ENCODE measurements around the gene TMED4. TPM values are rescaled to one million over a fixed set of nuclear protein-coding genes. Genes with fewer than 3 reads are reported as not detected.

Gene TMED4
- total RNA-seq, 1 donor from 2014 or later = 61.9 TPM

GRCh38 chr7:44621034-44621749, 39.2 kb upstream of the TMED4 start:
- Histone ChIP-seq H3K9me3 (replicated peaks) (no peaks in the 10 kb centered on the region), H3K27me3 (ENCODE audit: low read depth) (no peaks in the 10 kb centered on the region), H3K4me1 (peaks cover 97% of the 10 kb centered on the region), H3K27ac (replicated peaks) (peak overlapping the region; percentile 71), H3K4me3 (no peak overlapping the region), H3K36me3 (peaks cover 17% of the 10 kb centered on the region)
- intact Hi-C loops (cut with micrococcal nuclease) = no loop called here
- no peak for DNase-seq
- TF ChIP-seq CTCF (IDR thresholded peaks at IDR 0.05; ENCODE audit: borderline replicate concordance) = no peak

GRCh38 chr7:44618753-44619152, 36.7 kb upstream of the TMED4 start:
- Histone ChIP-seq H3K27me3 (ENCODE audit: low read depth) (no peaks in the 10 kb centered on the region), H3K9me3 (replicated peaks) (no peaks in the 10 kb centered on the region), H3K4me3 (no peak overlapping the region), H3K27ac (replicated peaks) (peak overlapping the region; percentile 39), H3K36me3 (no peaks in the 10 kb centered on the region), H3K4me1 (peaks cover 99% of the 10 kb centered on the region)
- TF ChIP-seq CTCF (IDR thresholded peaks at IDR 0.05; ENCODE audit: borderline replicate concordance) = no peak
- intact Hi-C loops (cut with micrococcal nuclease) = no loop called here
- DNase-seq = no peak

- Histone ChIP-seq H3K9me3 (replicated peaks) (no peaks in the 10 kb centered on the region), H3K27ac (replicated peaks) (peak overlapping the region; percentile 45), H3K4me1 (peaks cover 97% of the 10 kb centered on the region), H3K4me3 (no peak overlapping the region), H3K27me3 (ENCODE audit: low read depth) (no peaks in the 10 kb centered on the region), H3K36me3 (no peaks in the 10 kb centered on the region)
- no peak for TF ChIP-seq CTCF (IDR thresholded peaks at IDR 0.05; ENCODE audit: borderline replicate concordance)
- intact Hi-C loops (cut with micrococcal nuclease) = no loop called here
- no peak for DNase-seq
These were observed 36.0 kb upstream of the TMED4 start for GRCh38 chr7:44618045-44618444.

- intact Hi-C loops (cut with micrococcal nuclease) = no loop called here
- Histone ChIP-seq H3K27ac (replicated peaks) (peak overlapping the region; percentile 45), H3K9me3 (replicated peaks) (no peaks in the 10 kb centered on the region), H3K27me3 (ENCODE audit: low read depth) (no peaks in the 10 kb centered on the region), H3K36me3 (no peaks in the 10 kb centered on the region), H3K4me1 (peaks cover 97% of the 10 kb centered on the region), H3K4me3 (no peak overlapping the region)
- no peak for TF ChIP-seq CTCF (IDR thresholded peaks at IDR 0.05; ENCODE audit: borderline replicate concordance)
- DNase-seq = no peak
These were observed 35.3 kb upstream of the TMED4 start for GRCh38 chr7:44617225-44617890.

- no peak overlapping the region for H3K4me3 ChIP-seq
- H3K27ac ChIP-seq (replicated peaks) = peak overlapping the region; percentile 52
- DNase-seq = no peak
- H3K4me1 ChIP-seq = peaks cover 94% of the 10 kb centered on the region
- no peaks in the 10 kb centered on the region for H3K27me3 ChIP-seq (ENCODE audit: low read depth)
- intact Hi-C loops (cut with micrococcal nuclease) = no loop called here
- TF ChIP-seq CTCF (IDR thresholded peaks at IDR 0.05; ENCODE audit: borderline replicate concordance) = no peak
- H3K9me3 ChIP-seq (replicated peaks) = no peaks in the 10 kb centered on the region
- no peaks in the 10 kb centered on the region for H3K36me3 ChIP-seq
These were observed 34.5 kb upstream of the TMED4 start for GRCh38 chr7:44616545-44616944.

Data from left ventricle myocardium inferior (tissue), 1 donor.